PC-3 (cell line): ENCODE data around the gene POLR2H. TPM values are rescaled to one million over a fixed set of nuclear protein-coding genes. Genes with fewer than 3 reads are reported as not detected.

Source experiments
- ATAC-seq: fragments of 200-7000 bp; cut with Tn5 transposase; 2 replicates; pipeline ENCODE4 v1.9.1; 2020; ENCODE audit warnings: mild to moderate bottlenecking, moderate library complexity
- BruUV-seq: library from RNA; stranded (reverse); fragments of 400-500 nt; replicated peaks from 2 replicates; lab custom pipeline; 2021; lab: Mats Ljungman, UMichigan
- CTCF ChIA-PET: fragments of 300-600 bp; sonication (Branson Sonifier 250); formaldehyde crosslinking; loops from one replicate; lab custom pipeline; 2022; ENCODE audit warnings: antibody characterized with exemption; lab: Charles Lee
- POLR2A ChIA-PET: fragments of 300-600 bp; sonication (Branson Sonifier 250); formaldehyde crosslinking; loops from one replicate; lab custom pipeline; 2022; ENCODE audit warnings: antibody characterized with exemption; ENCODE audit not compliant: unreplicated experiment; lab: Charles Lee
- DNase-seq: peaks from one replicate; pipeline ENCODE4 v3.0.0-alpha.2; 2015
- H2AFZ ChIP-seq: fragments of 300-600 bp; sonication (generic); 2 replicates; pipeline ENCODE4 v1.6.0; 2016; ENCODE audit warnings: antibody characterized with exemption, low read length
- H3F3A ChIP-seq: fragments of 300-600 bp; sonication (generic); one replicate; pipeline ENCODE4 v1.6.0; 2017; ENCODE audit warnings: antibody characterized with exemption, low read length, control low read depth, mild to moderate bottlenecking; ENCODE audit not compliant: unreplicated experiment
- H3K27ac ChIP-seq: fragments of 300-600 bp; sonication (generic); 2 replicates; pipeline ENCODE4 v1.5.1; 2016; ENCODE audit warnings: mild to moderate bottlenecking, low read length
- H3K27me3 ChIP-seq: fragments of 300-600 bp; sonication (generic); 2 replicates; pipeline ENCODE4 v1.6.1; 2016; ENCODE audit warnings: low read length, mixed read lengths
- H3K36me3 ChIP-seq: fragments of 300-600 bp; sonication (generic); 2 replicates; pipeline ENCODE4 v1.6.1; 2016; ENCODE audit warnings: low read depth, mixed run types, low read length, mixed read lengths
- H3K4me1 ChIP-seq: fragments of 300-600 bp; sonication (generic); 2 replicates; pipeline ENCODE4 v1.5.1; 2016; ENCODE audit warnings: low read length; ENCODE audit not compliant: insufficient read depth
- H3K4me2 ChIP-seq: fragments of 300-600 bp; sonication (generic); 2 replicates; pipeline ENCODE4 v1.6.0; 2016; ENCODE audit warnings: low read length
- H3K4me3 ChIP-seq: fragments of 300-600 bp; sonication (generic); 2 replicates; pipeline ENCODE4 v1.5.1; 2016; ENCODE audit warnings: mild to moderate bottlenecking, low read length, mixed read lengths
- H3K79me2 ChIP-seq: fragments of 300-600 bp; sonication (generic); 2 replicates; pipeline ENCODE4 v1.6.1; 2017; ENCODE audit warnings: low read length, mixed read lengths
- H3K9ac ChIP-seq: fragments of 300-600 bp; sonication (generic); 2 replicates; pipeline ENCODE4 v1.6.0; 2016; ENCODE audit warnings: mild to moderate bottlenecking, low read length
- H3K9me2 ChIP-seq: fragments of 300-600 bp; sonication (generic); replicated peaks from 2 replicates; pipeline ENCODE4 v1.6.1; 2016; ENCODE audit warnings: mixed run types, low read length, mixed read lengths
- H3K9me3 ChIP-seq: fragments of 300-600 bp; sonication (generic); 2 replicates; pipeline ENCODE4 v1.6.1; 2016; ENCODE audit warnings: low read length, mixed read lengths
- H4K20me1 ChIP-seq: fragments of 300-600 bp; sonication (generic); 2 replicates; pipeline ENCODE4 v1.6.1; 2016; ENCODE audit warnings: low read length, mixed read lengths
- EZH2 ChIP-seq: fragments of 300-600 bp; sonication (generic); IDR thresholded peaks from one replicate; pipeline ENCODE4 v1.6.1; 2017; ENCODE audit warnings: antibody characterized with exemption, mild to moderate bottlenecking, low read length; ENCODE audit not compliant: unreplicated experiment
- EZH2phosphoT487 ChIP-seq: fragments of 300-600 bp; sonication (generic); IDR thresholded peaks from 2 replicates; pipeline ENCODE4 v1.6.1; 2018; ENCODE audit warnings: mild to moderate bottlenecking, antibody characterized with exemption, low read length, borderline replicate concordance
- intact Hi-C: fragments of 100-400 bp; cut with micrococcal nuclease; formaldehyde crosslinking; loops from 2 replicates; pipeline ENCODE4 v1.9.0; 2023
- total RNA-seq: library from RNA; depleted of rRNA; stranded (reverse); fragments of >200 nt; gene quantifications from 2 replicates; pipeline ENCODE4 v1.2.3, GENCODE V29; 2014
- TF ChIP-seq, protein P1 (sequence below): fragments of 300-600 bp; sonication (generic); conservative IDR thresholded peaks from 2 replicates; pipeline ENCODE4 v1.5.1; 2017; ENCODE audit warnings: antibody characterized with exemption, low read depth, mild to moderate bottlenecking, low read length

POLR2H gene
- total RNA-seq, 1 experiment from 2014 or later: 193 TPM

GRCh38 chr3:184358124-184358767 is 3.3 kb upstream of the POLR2H start:
- Histone ChIP-seq H3K4me3 (no peak overlapping the region), H3K9me3 (no peaks in the 10 kb centered on the region), H3K36me3 (no peaks in the 10 kb centered on the region; the same call in 1 of the 2 replicates), H3K4me1 (peaks cover 10% of the 10 kb centered on the region), H3K27ac (no peak overlapping the region), H3K79me2 (peaks cover 14% of the 10 kb centered on the region), H2AFZ (no peak overlapping the region), H4K20me1 (no peaks in the 10 kb centered on the region), H3K4me2 (no peak overlapping the region), H3K9ac (no peak overlapping the region), H3K9me2 (no peaks in the 10 kb centered on the region), H3K27me3 (no peaks in the 10 kb centered on the region), H3F3A (no peaks in the 10 kb centered on the region)
- intact Hi-C loops: no loop called here
- TF ChIP-seq, protein P1, sequence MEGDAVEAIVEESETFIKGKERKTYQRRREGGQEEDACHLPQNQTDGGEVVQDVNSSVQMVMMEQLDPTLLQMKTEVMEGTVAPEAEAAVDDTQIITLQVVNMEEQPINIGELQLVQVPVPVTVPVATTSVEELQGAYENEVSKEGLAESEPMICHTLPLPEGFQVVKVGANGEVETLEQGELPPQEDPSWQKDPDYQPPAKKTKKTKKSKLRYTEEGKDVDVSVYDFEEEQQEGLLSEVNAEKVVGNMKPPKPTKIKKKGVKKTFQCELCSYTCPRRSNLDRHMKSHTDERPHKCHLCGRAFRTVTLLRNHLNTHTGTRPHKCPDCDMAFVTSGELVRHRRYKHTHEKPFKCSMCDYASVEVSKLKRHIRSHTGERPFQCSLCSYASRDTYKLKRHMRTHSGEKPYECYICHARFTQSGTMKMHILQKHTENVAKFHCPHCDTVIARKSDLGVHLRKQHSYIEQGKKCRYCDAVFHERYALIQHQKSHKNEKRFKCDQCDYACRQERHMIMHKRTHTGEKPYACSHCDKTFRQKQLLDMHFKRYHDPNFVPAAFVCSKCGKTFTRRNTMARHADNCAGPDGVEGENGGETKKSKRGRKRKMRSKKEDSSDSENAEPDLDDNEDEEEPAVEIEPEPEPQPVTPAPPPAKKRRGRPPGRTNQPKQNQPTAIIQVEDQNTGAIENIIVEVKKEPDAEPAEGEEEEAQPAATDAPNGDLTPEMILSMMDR: no peak
- TF ChIP-seq EZH2 (no peak), EZH2phosphoT487 (no peak)
- CTCF ChIA-PET: no interaction called here
- no TSS peak for BruUV-seq
- DNase-seq (no peak), ATAC-seq (no peak)
- POLR2A ChIA-PET: no interaction called here

GRCh38 chr3:184358921-184359350 is 2.6 kb upstream of the POLR2H start:
- Histone ChIP-seq H3K4me2 (no peak overlapping the region), H3K9ac (no peak overlapping the region), H3K9me2 (no peaks in the 10 kb centered on the region), H3K27ac (no peak overlapping the region), H4K20me1 (no peaks in the 10 kb centered on the region), H3K27me3 (no peaks in the 10 kb centered on the region), H3F3A (no peaks in the 10 kb centered on the region), H2AFZ (no peak overlapping the region), H3K36me3 (no peaks in the 10 kb centered on the region; the same call in 1 of the 2 replicates), H3K79me2 (peaks cover 21% of the 10 kb centered on the region), H3K4me3 (no peak overlapping the region), H3K4me1 (peaks cover 10% of the 10 kb centered on the region), H3K9me3 (no peaks in the 10 kb centered on the region)
- no peak for ATAC-seq
- no peak for TF ChIP-seq EZH2phosphoT487
- TF ChIP-seq, protein P1: no peak
- no peak for TF ChIP-seq EZH2
- POLR2A ChIA-PET: no interaction called here
- intact Hi-C loops: no loop called here
- CTCF ChIA-PET: no interaction called here
- DNase-seq: no peak
- no TSS peak for BruUV-seq

DNA sequence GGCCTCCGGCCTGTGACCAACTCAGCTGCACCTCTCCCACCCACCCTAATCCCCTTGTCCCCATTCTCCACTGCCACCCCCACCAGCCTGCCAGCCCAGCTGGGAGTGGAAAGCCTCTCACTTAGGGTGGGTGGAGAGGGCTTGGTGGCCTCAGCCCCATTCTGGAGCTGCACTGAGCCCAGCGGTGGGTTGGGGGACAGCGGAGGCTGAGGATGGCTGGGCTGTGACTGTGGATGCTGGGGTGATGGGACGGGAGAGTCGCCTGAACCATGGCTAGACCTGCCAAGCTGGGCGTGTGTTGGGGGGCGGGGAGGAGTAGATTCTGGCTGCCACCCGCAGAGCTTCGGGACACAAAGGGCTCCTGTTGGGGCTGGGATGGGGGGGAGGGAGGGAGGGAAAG is 1.9 kb upstream of the POLR2H start:
- peaks cover 3% of the 10 kb centered on the region for H4K20me1 ChIP-seq
- TF ChIP-seq, protein P1: no peak
- TF ChIP-seq EZH2phosphoT487 (no peak), EZH2 (no peak)
- H3K9ac ChIP-seq: no peak overlapping the region
- no peaks in the 10 kb centered on the region for H3K9me2 ChIP-seq
- intact Hi-C loops: no loop called here
- no peaks in the 10 kb centered on the region; the same call in 1 of the 2 replicates for H3K36me3 ChIP-seq
- ATAC-seq (no peak), DNase-seq (no peak)
- no peak overlapping the region for H3K4me2 ChIP-seq
- no peak overlapping the region for H2AFZ ChIP-seq
- ChIA-PET POLR2A (no interaction called here), CTCF (no interaction called here)
- peaks cover 27% of the 10 kb centered on the region for H3K79me2 ChIP-seq
- H3F3A ChIP-seq: no peaks in the 10 kb centered on the region
- BruUV-seq: no TSS peak
- no peaks in the 10 kb centered on the region for H3K27me3 ChIP-seq
- H3K9me3 ChIP-seq: no peaks in the 10 kb centered on the region
- H3K4me3 ChIP-seq: no peak overlapping the region
- no peak overlapping the region for H3K27ac ChIP-seq
- peaks cover 14% of the 10 kb centered on the region for H3K4me1 ChIP-seq
